ENCODE data around the gene VWC2L. TPM values are rescaled to one million over a fixed set of nuclear protein-coding genes. Genes with fewer than 3 reads are reported as not detected.
A peak's percentile ranks its signal among the peaks of the same experiment; 100 is the strongest.

VWC2L gene
- total RNA-seq, 1 donor from 2014 or later = 0.52 TPM

DNA sequence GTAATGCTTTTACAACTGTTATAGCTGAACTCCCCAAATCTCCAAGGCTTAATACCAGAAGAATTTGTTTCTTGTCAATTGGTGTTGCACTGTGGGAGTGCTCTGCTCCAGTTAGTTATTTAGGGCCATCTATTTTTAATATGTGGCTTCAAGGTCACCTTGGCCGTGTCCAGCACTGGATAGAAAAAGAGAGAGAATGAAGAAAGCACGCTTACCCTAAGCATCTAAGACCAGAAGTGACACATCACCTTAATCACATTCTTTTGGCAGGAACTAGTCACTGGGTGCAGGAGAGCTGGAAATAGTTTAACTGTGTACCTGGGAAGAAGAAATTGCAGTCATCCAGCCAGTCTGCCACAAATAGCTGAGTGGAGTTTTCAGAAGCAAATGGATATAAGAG, 78.8 kb downstream of the VWC2L start:
- Histone ChIP-seq H3K9ac (ENCODE audit: low read depth in 1 of 3, low read length in 3 of 3) (no peak overlapping the region), H3K27me3 (ENCODE audit: control insufficient read depth in 3 of 3, insufficient read depth in 3 of 3, low read length in 3 of 3) (no peaks in the 10 kb centered on the region)

DNA sequence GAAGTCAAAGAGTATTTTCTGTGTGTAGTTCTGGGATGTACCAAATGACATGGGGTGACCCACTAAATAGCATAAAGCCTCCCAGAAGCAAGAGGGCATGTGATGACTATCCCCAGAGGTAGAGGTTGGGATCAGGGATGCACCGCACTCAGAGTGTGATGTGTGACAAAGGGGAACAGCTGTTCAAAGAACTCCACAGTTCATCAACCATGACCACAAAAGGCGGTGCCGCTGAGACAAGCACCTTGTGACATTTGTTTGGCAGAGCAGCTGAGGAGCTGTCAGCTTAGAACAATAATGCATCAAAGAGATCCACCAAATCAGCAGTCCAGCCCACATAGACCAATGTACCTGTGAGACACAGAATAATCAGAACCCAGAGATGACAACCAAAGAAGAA, 81.3 kb downstream of the VWC2L start:
- H3K4me1 ChIP-seq (ENCODE audit: control insufficient read depth in 3 of 3, insufficient read depth in 3 of 3, low read length in 3 of 3) = peaks cover 4 to 12% (median 11%) of the 10 kb centered on the region in 3 donors
- no peak overlapping the region for H3K27ac ChIP-seq (ENCODE audit: low read depth, low read length)
- no peaks in the 10 kb centered on the region for H3K36me3 ChIP-seq (ENCODE audit: control insufficient read depth in 3 of 3, insufficient read depth in 3 of 3, low read length in 3 of 3)
- no peak overlapping the region for H3K9ac ChIP-seq (ENCODE audit: low read depth in 1 of 3, low read length in 3 of 3)
- H3K27me3 ChIP-seq (ENCODE audit: control insufficient read depth in 3 of 3, insufficient read depth in 3 of 3, low read length in 3 of 3) = no peaks in the 10 kb centered on the region
- H3K9me3 ChIP-seq (ENCODE audit: control insufficient read depth in 3 of 3, low read length in 3 of 3) = no peaks in the 10 kb centered on the region
- no peak overlapping the region for H3K4me3 ChIP-seq (ENCODE audit: low read length in 3 of 3)

More for the DNA sequence above, 78.8 kb downstream of the VWC2L start:
- Histone ChIP-seq H3K9me3 (ENCODE audit: control insufficient read depth in 3 of 3, low read length in 3 of 3) (no peaks in the 10 kb centered on the region), H3K4me1 (ENCODE audit: control insufficient read depth in 3 of 3, insufficient read depth in 3 of 3, low read length in 3 of 3) (peaks cover 4 to 11% (median 6%) of the 10 kb centered on the region in 3 donors), H3K4me3 (ENCODE audit: low read length in 3 of 3) (no peak overlapping the region), H3K27ac (ENCODE audit: low read depth, low read length) (peak overlapping the region; percentile 6), H3K36me3 (ENCODE audit: control insufficient read depth in 3 of 3, insufficient read depth in 3 of 3, low read length in 3 of 3) (no peaks in the 10 kb centered on the region)

DNA sequence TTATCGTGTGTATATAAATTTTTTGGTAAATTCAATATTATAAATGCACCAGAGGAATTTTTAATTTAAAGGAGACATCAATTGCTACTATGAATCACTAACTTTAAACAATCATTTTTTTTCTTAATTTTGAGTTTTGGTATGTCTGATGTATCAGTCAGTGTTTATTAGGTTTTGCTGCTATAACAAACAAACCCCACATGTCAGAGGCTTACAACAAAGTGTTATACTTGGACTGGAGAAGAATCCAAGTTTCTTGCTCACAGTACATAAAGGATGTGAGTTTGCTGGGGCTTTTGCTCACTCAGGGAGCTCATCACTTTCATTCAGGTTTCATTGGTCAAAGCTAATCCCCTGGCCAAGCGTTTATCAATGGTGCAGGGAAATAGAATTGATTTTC, 81.8 kb downstream of the VWC2L start:
- Histone ChIP-seq H3K9ac (ENCODE audit: low read depth in 1 of 3, low read length in 3 of 3) (no peak overlapping the region), H3K4me1 (ENCODE audit: control insufficient read depth in 3 of 3, insufficient read depth in 3 of 3, low read length in 3 of 3) (peaks cover 4 to 15% (median 11%) of the 10 kb centered on the region in 3 donors), H3K36me3 (ENCODE audit: control insufficient read depth in 3 of 3, insufficient read depth in 3 of 3, low read length in 3 of 3) (no peaks in the 10 kb centered on the region), H3K4me3 (ENCODE audit: low read length in 3 of 3) (no peak overlapping the region), H3K9me3 (ENCODE audit: control insufficient read depth in 3 of 3, low read length in 3 of 3) (no peaks in the 10 kb centered on the region), H3K27me3 (ENCODE audit: control insufficient read depth in 3 of 3, insufficient read depth in 3 of 3, low read length in 3 of 3) (no peaks in the 10 kb centered on the region), H3K27ac (ENCODE audit: low read depth, low read length) (no peak overlapping the region)

DNA sequence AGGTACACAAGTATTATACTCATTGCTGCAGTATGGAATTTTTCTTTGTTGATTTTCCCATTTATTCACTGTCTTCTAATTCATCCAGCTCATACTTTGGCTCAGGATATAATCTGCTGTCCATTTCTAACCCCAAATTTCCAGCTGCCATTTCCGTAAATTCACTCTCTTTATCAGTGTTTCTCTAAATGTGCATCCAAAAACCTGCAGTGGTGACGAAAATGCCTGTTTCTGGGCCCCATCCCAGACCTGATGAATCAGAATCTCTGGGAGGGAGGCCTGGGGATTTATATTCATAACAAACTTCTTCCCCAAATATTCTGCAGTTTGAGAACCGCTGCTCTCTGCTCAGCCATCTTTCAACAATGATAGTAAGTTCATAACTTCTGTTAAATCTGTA, 86.6 kb downstream of the VWC2L start:
- H3K36me3 ChIP-seq (ENCODE audit: control insufficient read depth in 3 of 3, insufficient read depth in 3 of 3, low read length in 3 of 3) = no peaks in the 10 kb centered on the region
- no peak overlapping the region for H3K27ac ChIP-seq (ENCODE audit: low read depth, low read length)
- H3K9ac ChIP-seq (ENCODE audit: low read depth in 1 of 3, low read length in 3 of 3) = no peak overlapping the region
- H3K9me3 ChIP-seq (ENCODE audit: control insufficient read depth in 3 of 3, low read length in 3 of 3) = no peaks in the 10 kb centered on the region
- H3K4me1 ChIP-seq (ENCODE audit: control insufficient read depth in 3 of 3, insufficient read depth in 3 of 3, low read length in 3 of 3) = peaks cover 0 to 9% (median 0%) of the 10 kb centered on the region in 3 donors
- H3K4me3 ChIP-seq (ENCODE audit: low read length in 3 of 3) = no peak overlapping the region
- H3K27me3 ChIP-seq (ENCODE audit: control insufficient read depth in 3 of 3, insufficient read depth in 3 of 3, low read length in 3 of 3) = no peaks in the 10 kb centered on the region

DNA sequence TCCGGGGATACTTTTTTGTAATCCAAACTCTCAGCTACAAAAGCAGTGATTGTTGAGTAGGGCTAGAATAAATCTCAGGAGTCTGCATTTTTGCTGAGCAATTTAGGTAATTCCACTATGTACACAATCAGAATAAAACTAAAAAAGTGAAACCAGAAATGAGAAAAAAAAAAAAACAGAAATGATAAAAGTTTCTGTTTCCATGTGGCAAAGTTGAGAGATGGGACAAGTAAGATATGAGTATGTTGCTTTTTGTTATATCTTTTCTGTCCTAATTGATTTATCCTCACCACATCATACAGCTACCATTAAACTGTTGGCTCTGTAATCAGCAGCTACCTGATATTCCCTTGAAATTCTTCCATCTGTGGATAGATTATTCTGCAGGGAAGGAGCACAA, 92.7 kb downstream of the VWC2L start:
- Histone ChIP-seq H3K27me3 (ENCODE audit: control insufficient read depth in 3 of 3, insufficient read depth in 3 of 3, low read length in 3 of 3) (no peaks in the 10 kb centered on the region), H3K36me3 (ENCODE audit: control insufficient read depth in 3 of 3, insufficient read depth in 3 of 3, low read length in 3 of 3) (no peaks in the 10 kb centered on the region), H3K4me1 (ENCODE audit: control insufficient read depth in 3 of 3, insufficient read depth in 3 of 3, low read length in 3 of 3) (no peaks in the 10 kb centered on the region), H3K27ac (ENCODE audit: low read depth, low read length) (no peak overlapping the region), H3K4me3 (ENCODE audit: low read length in 3 of 3) (no peak overlapping the region), H3K9me3 (ENCODE audit: control insufficient read depth in 3 of 3, low read length in 3 of 3) (no peaks in the 10 kb centered on the region), H3K9ac (ENCODE audit: low read depth in 1 of 3, low read length in 3 of 3) (no peak overlapping the region)

DNA sequence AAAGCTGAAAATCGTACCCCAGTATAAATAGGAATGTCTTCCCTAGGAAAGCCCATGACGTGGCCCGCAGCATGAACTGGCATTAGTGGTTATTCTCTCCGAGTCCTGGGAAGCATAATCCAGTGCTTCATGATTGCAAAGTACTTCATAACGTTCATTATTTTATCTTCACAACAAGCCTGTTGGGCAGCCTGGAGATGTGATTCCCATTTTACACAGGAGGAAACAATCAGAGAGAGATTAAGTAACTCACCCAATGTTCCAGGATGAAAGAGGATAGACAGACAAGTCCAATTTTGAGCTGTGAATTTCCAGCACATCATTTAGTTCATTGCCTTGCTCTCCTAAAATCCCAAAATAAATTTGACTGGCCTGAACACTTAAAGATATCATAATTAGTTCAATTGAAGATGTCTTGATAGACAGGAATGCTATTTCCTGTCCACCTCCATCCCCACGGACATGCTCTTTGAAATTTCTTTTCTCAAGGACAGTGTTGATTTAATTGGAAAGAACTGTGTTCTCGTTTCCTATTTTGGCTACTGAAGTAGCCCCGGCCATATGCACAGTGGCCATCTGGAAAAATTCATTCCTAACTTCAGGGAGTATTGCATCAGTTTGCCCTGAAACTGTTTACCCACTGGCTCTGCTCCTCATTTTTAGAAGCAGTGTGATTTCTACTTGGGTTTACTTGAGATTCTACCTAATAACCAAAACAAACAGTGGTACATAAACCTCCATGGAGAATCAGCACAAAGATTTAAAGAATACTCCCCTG, 93.9 kb downstream of the VWC2L start:
- no peak overlapping the region for H3K27ac ChIP-seq (ENCODE audit: low read depth, low read length)
- no peaks in the 10 kb centered on the region for H3K4me1 ChIP-seq (ENCODE audit: control insufficient read depth in 3 of 3, insufficient read depth in 3 of 3, low read length in 3 of 3)
- H3K36me3 ChIP-seq (ENCODE audit: control insufficient read depth in 3 of 3, insufficient read depth in 3 of 3, low read length in 3 of 3) = no peaks in the 10 kb centered on the region
- no peak overlapping the region for H3K9ac ChIP-seq (ENCODE audit: low read depth in 1 of 3, low read length in 3 of 3)
- H3K9me3 ChIP-seq (ENCODE audit: control insufficient read depth in 3 of 3, low read length in 3 of 3) = no peaks in the 10 kb centered on the region
- H3K4me3 ChIP-seq (ENCODE audit: low read length in 3 of 3) = no peak overlapping the region
- H3K27me3 ChIP-seq (ENCODE audit: control insufficient read depth in 3 of 3, insufficient read depth in 3 of 3, low read length in 3 of 3) = no peaks in the 10 kb centered on the region

DNA sequence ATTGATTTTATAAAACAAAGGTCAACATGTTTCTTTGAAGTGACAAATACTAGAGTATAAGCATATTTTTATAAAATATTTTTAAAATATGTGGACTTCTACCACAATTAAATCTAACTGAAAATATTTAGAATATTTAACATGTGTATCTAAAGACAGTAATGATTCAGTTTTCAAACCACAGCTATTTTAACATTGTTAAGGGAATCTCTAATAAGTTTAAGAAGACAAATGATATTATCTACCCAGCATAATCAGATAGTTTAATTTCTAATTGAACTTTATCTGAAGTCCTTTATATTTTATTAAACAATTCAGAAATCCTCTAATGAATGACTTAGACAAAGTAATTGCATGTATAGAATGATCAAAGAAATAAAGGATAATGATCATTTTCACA, 96.2 kb downstream of the VWC2L start:
- no peak overlapping the region for H3K4me3 ChIP-seq (ENCODE audit: low read length in 3 of 3)
- H3K36me3 ChIP-seq (ENCODE audit: control insufficient read depth in 3 of 3, insufficient read depth in 3 of 3, low read length in 3 of 3) = no peaks in the 10 kb centered on the region
- H3K9ac ChIP-seq (ENCODE audit: low read depth in 1 of 3, low read length in 3 of 3) = no peak overlapping the region
- H3K27ac ChIP-seq (ENCODE audit: low read depth, low read length) = no peak overlapping the region
- no peaks in the 10 kb centered on the region for H3K27me3 ChIP-seq (ENCODE audit: control insufficient read depth in 3 of 3, insufficient read depth in 3 of 3, low read length in 3 of 3)
- H3K9me3 ChIP-seq (ENCODE audit: control insufficient read depth in 3 of 3, low read length in 3 of 3) = no peaks in the 10 kb centered on the region
- H3K4me1 ChIP-seq (ENCODE audit: control insufficient read depth in 3 of 3, insufficient read depth in 3 of 3, low read length in 3 of 3) = no peaks in the 10 kb centered on the region

DNA sequence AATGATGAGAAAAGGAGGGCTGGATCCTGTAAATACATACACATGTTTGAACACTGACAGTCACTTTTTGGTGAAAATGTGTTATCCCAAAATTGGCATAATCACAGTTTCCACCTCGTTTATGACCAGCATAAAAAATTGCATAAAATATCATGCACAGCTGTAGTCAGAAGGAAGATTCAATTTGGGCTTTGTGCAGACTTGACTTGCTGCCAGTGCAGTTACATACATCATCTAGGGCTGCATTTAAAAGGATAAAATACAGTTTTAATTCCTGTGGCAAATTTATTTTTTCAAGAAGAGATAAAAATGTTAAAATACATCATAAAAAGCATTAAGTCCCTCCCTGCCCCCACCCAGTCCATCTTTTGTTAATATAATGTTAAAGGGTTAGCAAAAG, 103.8 kb downstream of the VWC2L start:
- Histone ChIP-seq H3K9ac (ENCODE audit: low read depth in 1 of 3, low read length in 3 of 3) (no peak overlapping the region), H3K27me3 (ENCODE audit: control insufficient read depth in 3 of 3, insufficient read depth in 3 of 3, low read length in 3 of 3) (no peaks in the 10 kb centered on the region), H3K4me1 (ENCODE audit: control insufficient read depth in 3 of 3, insufficient read depth in 3 of 3, low read length in 3 of 3) (no peaks in the 10 kb centered on the region), H3K4me3 (ENCODE audit: low read length in 3 of 3) (no peak overlapping the region), H3K9me3 (ENCODE audit: control insufficient read depth in 3 of 3, low read length in 3 of 3) (no peaks in the 10 kb centered on the region), H3K36me3 (ENCODE audit: control insufficient read depth in 3 of 3, insufficient read depth in 3 of 3, low read length in 3 of 3) (no peaks in the 10 kb centered on the region), H3K27ac (ENCODE audit: low read depth, low read length) (no peak overlapping the region)

DNA sequence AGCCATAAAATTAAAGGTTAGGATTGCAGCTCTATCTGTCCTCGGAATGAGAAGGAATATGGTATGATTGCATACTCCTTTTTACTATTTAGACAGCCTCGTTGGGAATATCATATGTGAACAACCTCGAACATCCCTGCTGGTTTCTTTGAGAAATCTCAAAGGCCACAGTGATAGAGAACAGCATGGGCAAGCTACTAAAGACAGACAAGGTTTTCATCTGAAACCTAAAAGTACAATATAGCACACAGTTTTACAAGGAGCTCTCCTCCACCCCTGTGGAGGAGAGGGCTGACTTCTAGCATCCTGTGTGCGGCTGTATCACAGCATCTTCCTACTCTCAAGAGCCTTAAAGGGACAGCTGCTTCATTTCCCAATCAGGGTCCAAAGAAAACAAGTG, 104.3 kb downstream of the VWC2L start:
- no peak overlapping the region for H3K9ac ChIP-seq (ENCODE audit: low read depth in 1 of 3, low read length in 3 of 3)
- H3K27me3 ChIP-seq (ENCODE audit: control insufficient read depth in 3 of 3, insufficient read depth in 3 of 3, low read length in 3 of 3) = no peaks in the 10 kb centered on the region
- H3K36me3 ChIP-seq (ENCODE audit: control insufficient read depth in 3 of 3, insufficient read depth in 3 of 3, low read length in 3 of 3) = no peaks in the 10 kb centered on the region
- H3K4me3 ChIP-seq (ENCODE audit: low read length in 3 of 3) = no peak overlapping the region
- H3K9me3 ChIP-seq (ENCODE audit: control insufficient read depth in 3 of 3, low read length in 3 of 3) = no peaks in the 10 kb centered on the region
- no peaks in the 10 kb centered on the region for H3K4me1 ChIP-seq (ENCODE audit: control insufficient read depth in 3 of 3, insufficient read depth in 3 of 3, low read length in 3 of 3)
- H3K27ac ChIP-seq (ENCODE audit: low read depth, low read length) = no peak overlapping the region

DNA sequence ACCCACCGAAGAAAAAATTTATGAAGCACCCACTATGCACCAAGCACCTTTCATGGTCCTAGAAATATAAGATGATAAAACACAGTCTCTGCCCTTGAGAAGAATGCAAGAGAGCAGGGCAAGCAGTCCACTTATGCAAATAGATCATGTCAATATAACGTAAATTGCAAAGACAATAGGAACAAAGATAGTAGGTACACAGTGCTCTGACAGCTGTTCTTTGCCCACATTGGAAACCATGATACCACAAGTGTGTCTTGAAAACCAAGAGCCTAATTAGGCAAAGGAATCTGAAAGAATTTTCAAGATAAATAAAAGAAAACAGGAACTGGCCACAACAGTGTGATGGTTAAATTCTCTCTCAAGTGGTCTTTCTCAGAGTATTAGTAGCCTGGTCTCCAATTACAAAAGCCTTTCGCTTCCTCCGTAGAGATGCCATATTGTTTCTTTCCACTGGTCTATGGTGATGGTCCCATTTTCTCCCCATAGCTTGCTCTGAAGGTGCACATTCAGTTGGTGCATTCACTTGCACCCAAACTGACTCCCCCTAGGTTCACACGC, 108.5 kb downstream of the VWC2L start:
- Histone ChIP-seq H3K27me3 (ENCODE audit: control insufficient read depth in 3 of 3, insufficient read depth in 3 of 3, low read length in 3 of 3) (no peaks in the 10 kb centered on the region), H3K4me1 (ENCODE audit: control insufficient read depth in 3 of 3, insufficient read depth in 3 of 3, low read length in 3 of 3) (no peaks in the 10 kb centered on the region), H3K27ac (ENCODE audit: low read depth, low read length) (no peak overlapping the region), H3K9me3 (ENCODE audit: control insufficient read depth in 3 of 3, low read length in 3 of 3) (no peaks in the 10 kb centered on the region), H3K36me3 (ENCODE audit: control insufficient read depth in 3 of 3, insufficient read depth in 3 of 3, low read length in 3 of 3) (no peaks in the 10 kb centered on the region), H3K9ac (ENCODE audit: low read depth in 1 of 3, low read length in 3 of 3) (no peak overlapping the region), H3K4me3 (ENCODE audit: low read length in 3 of 3) (no peak overlapping the region)
